H1 (cell line): ENCODE data around the gene TRMT10B. TPM values are rescaled to one million over a fixed set of nuclear protein-coding genes. Genes with fewer than 3 reads are reported as not detected.

Experiments
- CTCF ChIA-PET: fragments of 300-600 bp; sonication (Branson Sonifier 250); formaldehyde crosslinking; loops from one replicate; lab custom pipeline; 2021; ENCODE audit not compliant: partially characterized antibody; lab: Charles Lee
- POLR2A ChIA-PET: fragments of 300-600 bp; sonication (Branson Sonifier 250); formaldehyde crosslinking; loops from one replicate; lab custom pipeline; 2021; ENCODE audit warnings: inconsistent platforms; ENCODE audit not compliant: partially characterized antibody; lab: Charles Lee
- DNase-seq, 2 experiments: peaks; one replicate each; pipeline versions ENCODE4 v3.0.0 to v3.0.0-alpha.2; 2010 to 2022; ENCODE audit warnings: low spot score in 2 of 2, low read depth in 1 of 2, mixed read lengths in 1 of 2
- FAIRE-seq: peaks from 2 replicates; lab custom pipeline; 2011; peaks lifted over from hg19 to GRCh38; lab: Jason Lieb, UNC
- H2AFZ ChIP-seq: 2 replicates; pipeline ENCODE4 v1.8.1; 2012; ENCODE audit warnings: low read length, inconsistent platforms
- H2AK5ac ChIP-seq: 2 replicates; pipeline ENCODE4 v1.6.1; 2013; ENCODE audit warnings: low read depth, low read length
- H2BK120ac ChIP-seq: replicated peaks from 2 replicates; pipeline ENCODE3; 2013; ENCODE audit warnings: low read depth, low read length, inconsistent platforms
- H2BK12ac ChIP-seq: 2 replicates; pipeline ENCODE4 v1.6.1; 2013; ENCODE audit warnings: low read depth, low read length
- H2BK15ac ChIP-seq: 2 replicates; pipeline ENCODE4 v1.6.1; 2013; ENCODE audit warnings: low read length
- H2BK20ac ChIP-seq: 2 replicates; pipeline ENCODE4 v1.6.1; 2013; ENCODE audit warnings: low read length
- H2BK5ac ChIP-seq: 2 replicates; pipeline ENCODE4 v1.6.1; 2013; ENCODE audit warnings: low read depth, low read length
- H3K14ac ChIP-seq: 2 replicates; pipeline ENCODE4 v1.6.1; 2013; ENCODE audit warnings: inconsistent platforms; ENCODE audit not compliant: insufficient read length
- H3K18ac ChIP-seq: 2 replicates; pipeline ENCODE4 v1.6.1; 2013; ENCODE audit warnings: low read length; ENCODE audit errors: extremely low read depth
- H3K23ac ChIP-seq: 2 replicates; pipeline ENCODE4 v1.6.1; 2013; ENCODE audit warnings: inconsistent platforms; ENCODE audit not compliant: insufficient read length
- H3K23me2 ChIP-seq: 2 replicates; pipeline ENCODE4 v1.6.1; 2013; ENCODE audit warnings: low read depth, low read length
- H3K27ac ChIP-seq: 2 replicates; pipeline ENCODE4 v1.6.1; 2011; ENCODE audit warnings: low read depth, low read length, inconsistent platforms
- H3K27me3 ChIP-seq, 4 experiments: replicated peaks in 1 of 4; 1 replicate in 1 of 4; 2 replicates in 3 of 4; pipeline versions ENCODE4 v1.6.1 to v1.8.1; 2011 to 2013; ENCODE audit warnings: low read length in 3 of 4, mild to moderate bottlenecking in 3 of 4, inconsistent platforms in 2 of 4, mixed read lengths in 2 of 4, moderate library complexity in 1 of 4; ENCODE audit not compliant: control insufficient read depth in 3 of 4, insufficient read depth in 3 of 4; ENCODE audit errors: extremely low read depth in 1 of 4
- H3K36me3 ChIP-seq, 4 experiments: 2 replicates each; pipeline versions ENCODE4 v1.6.1 to v1.8.1; 2011 to 2013; ENCODE audit warnings: mild to moderate bottlenecking in 4 of 4, low read length in 3 of 4, moderate library complexity in 2 of 4, control low read depth in 1 of 4, inconsistent platforms in 1 of 4; ENCODE audit not compliant: insufficient read depth in 4 of 4, control insufficient read depth in 2 of 4
- H3K4ac ChIP-seq: replicated peaks from 2 replicates; pipeline ENCODE3; 2013; ENCODE audit warnings: low read length, low read depth, mixed read lengths, inconsistent platforms; ENCODE audit not compliant: insufficient read length
- H3K4me1 ChIP-seq, 4 experiments: replicated peaks in 1 of 4; 1 replicate in 1 of 4; 2 replicates in 3 of 4; pipeline versions ENCODE4 v1.6.1 to v1.8.1; 2011 to 2013; ENCODE audit warnings: low read length in 3 of 4, inconsistent platforms in 2 of 4, mixed read lengths in 1 of 4; ENCODE audit not compliant: insufficient read depth in 4 of 4, control insufficient read depth in 3 of 4
- H3K4me2 ChIP-seq, 2 experiments: 2 replicates each; pipeline versions ENCODE4 v1.6.1 to v1.8.1; 2011 to 2013; ENCODE audit warnings: low read depth in 2 of 2, low read length in 2 of 2, control low read depth in 1 of 2, inconsistent platforms in 1 of 2, mild to moderate bottlenecking in 1 of 2; ENCODE audit not compliant: insufficient read depth in 1 of 2
- H3K4me3 ChIP-seq, 4 experiments: fragments of 200-600, 300-600 bp in 1 of 4; sonication (generic), shearing (Covaris generic), sonication (Bioruptor Twin) in 1 of 4; 2 replicates each; pipeline versions ENCODE4 v1.5.1 to v1.8.1; 2011 to 2016; ENCODE audit warnings: low read length in 4 of 4, low read depth in 3 of 4, control low read depth in 2 of 4, inconsistent platforms in 2 of 4, mild to moderate bottlenecking in 2 of 4, mixed read lengths in 1 of 4, moderate library complexity in 1 of 4; ENCODE audit not compliant: insufficient read depth in 2 of 4; ENCODE audit errors: extremely low read depth in 1 of 4
- H3K56ac ChIP-seq: replicated peaks from 2 replicates; pipeline ENCODE3; 2013; ENCODE audit warnings: low read depth, mild to moderate bottlenecking, mixed read lengths, low read length, inconsistent platforms; ENCODE audit not compliant: insufficient read length
- H3K79me1 ChIP-seq: 2 replicates; pipeline ENCODE4 v1.6.1; 2013; ENCODE audit warnings: low read depth, low read length, control low read depth
- H3K79me2 ChIP-seq, 2 experiments: 2 replicates each; pipeline versions ENCODE4 v1.6.1 to v1.8.1; 2012 to 2013; ENCODE audit warnings: low read length in 2 of 2, mild to moderate bottlenecking in 2 of 2, inconsistent platforms in 1 of 2; ENCODE audit not compliant: insufficient read depth in 2 of 2, control insufficient read depth in 1 of 2
- H3K9ac ChIP-seq, 4 experiments: replicated peaks in 1 of 4; 1 replicate in 1 of 4; 2 replicates in 3 of 4; pipeline versions ENCODE4 v1.6.1 to v1.8.1; 2011 to 2013; ENCODE audit warnings: low read depth in 3 of 4, low read length in 3 of 4, control low read depth in 2 of 4, mild to moderate bottlenecking in 2 of 4, moderate library complexity in 2 of 4, inconsistent platforms in 1 of 4; ENCODE audit errors: extremely low read depth in 1 of 4
- H3K9me3 ChIP-seq, 2 experiments: 2 replicates each; pipeline versions ENCODE4 v1.6.1 to v1.8.1; 2012 to 2013; ENCODE audit warnings: mild to moderate bottlenecking in 2 of 2, moderate library complexity in 2 of 2, control low read depth in 1 of 2, inconsistent platforms in 1 of 2, low read depth in 1 of 2, low read length in 1 of 2, mixed read lengths in 1 of 2; ENCODE audit not compliant: insufficient read depth in 2 of 2
- H4K20me1 ChIP-seq, 2 experiments: replicated peaks in 1 of 2; 2 replicates each; pipeline versions ENCODE3 to v1.8.1; 2011 to 2013; ENCODE audit warnings: inconsistent platforms in 2 of 2, low read length in 2 of 2, mild to moderate bottlenecking in 1 of 2; ENCODE audit not compliant: insufficient read depth in 2 of 2, control insufficient read depth in 1 of 2
- H4K5ac ChIP-seq: 2 replicates; pipeline ENCODE4 v1.6.1; 2013; ENCODE audit warnings: low read length, low read depth, mixed read lengths, inconsistent platforms; ENCODE audit not compliant: insufficient read length
- H4K8ac ChIP-seq: 2 replicates; pipeline ENCODE4 v1.8.0; 2013; ENCODE audit warnings: mild to moderate bottlenecking, moderate library complexity, low read length, inconsistent platforms; ENCODE audit not compliant: insufficient read depth; ENCODE audit errors: extremely low read depth
- H4K91ac ChIP-seq: replicated peaks from 2 replicates; pipeline ENCODE3; 2013; ENCODE audit warnings: low read length, mixed read lengths, inconsistent platforms; ENCODE audit not compliant: insufficient read length
- ASH2L ChIP-seq: fragments of 200-600, 300-600 bp; sonication (generic); IDR thresholded peaks from one replicate; pipeline ENCODE4 v1.7.1; 2017; ENCODE audit warnings: low read length
- CTCF ChIP-seq, 3 experiments: IDR thresholded peaks; 1 replicate in 2 of 3; 2 replicates in 1 of 3; pipeline versions ENCODE4 v1.5.1 to v1.6.1; 2011; ENCODE audit warnings: low read length in 3 of 3, mild to moderate bottlenecking in 3 of 3, inconsistent platforms in 2 of 3, low read depth in 1 of 3, moderate library complexity in 1 of 3; ENCODE audit not compliant: insufficient read depth in 1 of 3; ENCODE audit errors: control extremely low read depth in 1 of 3
- E2F6 ChIP-seq: IDR thresholded peaks from 2 replicates; pipeline ENCODE4 v1.6.1; 2012; ENCODE audit warnings: inconsistent platforms
- GABPA ChIP-seq: IDR thresholded peaks from 2 replicates; pipeline ENCODE4 v1.6.1; 2011; ENCODE audit warnings: mild to moderate bottlenecking, low read length, moderate library complexity, borderline replicate concordance; ENCODE audit not compliant: insufficient read depth
- RAD21 ChIP-seq, 2 experiments: IDR thresholded peaks in 1 of 2; conservative IDR thresholded peaks in 1 of 2; 2 replicates each; pipeline ENCODE4 v1.6.1; 2011; ENCODE audit warnings: low read depth in 2 of 2, low read length in 2 of 2, improper control_type of control experiment in 1 of 2, inconsistent platforms in 1 of 2, mild to moderate bottlenecking in 1 of 2, moderate library complexity in 1 of 2
- YY1 ChIP-seq: IDR thresholded peaks from 2 replicates; pipeline ENCODE4 v1.6.1; 2011; ENCODE audit warnings: low read depth, mild to moderate bottlenecking, low read length
- WGBS, 2 experiments: shearing (Covaris generic) in 1 of 2; methylation state at CpG; one replicate each; pipeline versions ENCODE4 v1.1.6 to v1.1.7; 2013 to 2015; ENCODE audit warnings: low lambda C conversion rate in 2 of 2, mixed read lengths in 2 of 2, inconsistent platforms in 1 of 2, low coverage in 1 of 2, missing lambda C conversion rate in 1 of 2; ENCODE audit not compliant: insufficient replicate concordance in 2 of 2, insufficient coverage in 1 of 2, insufficient read length in 1 of 2; ENCODE audit errors: extremely low coverage in 1 of 2, missing lambda C conversion rate in 1 of 2; 5-methylcytosine and 5-hydroxymethylcytosine counted together
- polyA plus RNA-seq, 7 experiments: library from polyadenylated mRNA; depleted of rRNA in 3 of 7; stranded (reverse) in 5 of 7; unstranded in 2 of 7; fragments of >200 nt in 5 of 7; fragments of 200-250 nt in 2 of 7; gene quantifications; 1 replicate in 5 of 7; 2 replicates in 1 of 7; 4 replicates in 1 of 7; pipeline versions ENCODE4 v1.2.1 to v1.2.3, GENCODE V29; 2011 to 2013; ENCODE audit warnings: missing spikeins in 2 of 7, mixed read lengths in 2 of 7
- total RNA-seq: library from RNA; stranded (reverse); fragmentation: NEBNext Ultra II Directional; extraction: Animal tissue kit (Norgen Biotek cat#: 25700); gene quantifications from 2 replicates; pipeline ENCODE4 v1.2.1, GENCODE V29; 2021

Gene TRMT10B
- total and polyA plus RNA-seq, 2 of the 8 experiments (the other 6 are each of a cell fraction or from before 2014, with no cell fraction given) = 2.4 to 4.5 TPM

- peak within 1 kb of the TSS; percentile 6 for H3K4ac ChIP-seq
- peaks cover 0 to 3% (median 2%) of the 10 kb centered on the region in 4 experiments; a peak in 2 of 7 replicates for H3K27me3 ChIP-seq
- peaks cover 0 to 12% of the 10 kb centered on the region in 2 experiments for H4K20me1 ChIP-seq
- peaks cover 6 to 27% of the 10 kb centered on the region in 2 experiments; a peak in 3 of 4 replicates for H3K79me2 ChIP-seq
- H3K18ac ChIP-seq = 0 out of 2 replicates have a peak within 1 kb of the TSS, but pooled peaks have one; percentile 86
- H3K14ac ChIP-seq = no peak within 1 kb of the TSS
- H2AFZ ChIP-seq = peak within 1 kb of the TSS; percentile 92; the same call in 1 of the 2 replicates
- FAIRE-seq (no peak), DNase-seq (peak; percentile 69 to 91)
- peak within 1 kb of the TSS; percentile 65 for H3K56ac ChIP-seq
- H3K23me2 ChIP-seq = peaks cover 6% of the 10 kb centered on the region
- H2BK20ac ChIP-seq = no peak within 1 kb of the TSS
- 2% methylated on average over 72 of the region's 73 CpGs; no CpG with 5 or more reads in 1 of the 2 experiments for WGBS, 2 experiments
- CTCF ChIA-PET = interaction anchor here (0.6 to 2.9 kb wide), 10 partner anchors 11 to 70 kb away, joined by 3 to 19 read pairs (median 3); partner anchors contain the start of genes DCAF10 and TRMT10B
- H2BK5ac ChIP-seq = peak within 1 kb of the TSS; percentile 91
- POLR2A ChIA-PET = interaction anchor here (0.7 to 4.1 kb wide), 12 partner anchors 9 to 316 kb away, joined by 3 to 20 read pairs (median 4); partner anchors contain the start of gene DCAF10
- H2BK15ac ChIP-seq = no peak within 1 kb of the TSS
- H3K23ac ChIP-seq = no peak within 1 kb of the TSS
- peak within 1 kb of the TSS; percentile 62 to 79 for H3K4me2 ChIP-seq
- H3K27ac ChIP-seq = peak within 1 kb of the TSS; percentile 82
- no peak within 1 kb of the TSS for H2AK5ac ChIP-seq
- peak within 1 kb of the TSS; percentile 97 for H4K8ac ChIP-seq
- no peak within 1 kb of the TSS for H2BK120ac ChIP-seq
- H3K79me1 ChIP-seq = peaks cover 6% of the 10 kb centered on the region
- peak within 1 kb of the TSS; percentile 90 to 95 (median 94) for H3K4me3 ChIP-seq
- H3K9me3 ChIP-seq = no peaks in the 10 kb centered on the region
- H2BK12ac ChIP-seq = no peak within 1 kb of the TSS
- peaks cover 19 to 39% (median 31%) of the 10 kb centered on the region in 4 experiments for H3K36me3 ChIP-seq
- H3K4me1 ChIP-seq = peaks cover 0 to 4% (median 0%) of the 10 kb centered on the region in 4 experiments; a peak in 3 of 7 replicates
- no peak within 1 kb of the TSS for H4K91ac ChIP-seq
- peak within 1 kb of the TSS; percentile 84 to 93 (median 88) for H3K9ac ChIP-seq
- H4K5ac ChIP-seq = peak within 1 kb of the TSS; percentile 12
- peak; percentile 70 for TF ChIP-seq ASH2L
- peak; percentile 96 for TF ChIP-seq GABPA
- peak in 1 of 2 experiments; percentile 13; a peak in 1 of 4 replicates for TF ChIP-seq RAD21 (IDR thresholded peaks at IDR 0.05 in 1 of 2, conservative IDR thresholded peaks at IDR 0.05 in 1 of 2; ENCODE audit: low read depth in 2 of 2, low read length in 2 of 2)
- peak; percentile 92 for TF ChIP-seq YY1
- TF ChIP-seq CTCF (IDR thresholded peaks at IDR 0.05; ENCODE audit: control extremely low read depth in 1 of 3, insufficient read depth in 1 of 3, low read depth in 1 of 3, low read length in 3 of 3) = peak in 1 of 3 experiments; percentile 0; a peak in 1 of 4 replicates
- TF ChIP-seq E2F6 = peak; percentile 66
Observed at GRCh38 chr9:37784616-37785483, 31.2 kb downstream of the TRMT10B start, which contains the start of gene EXOSC3. Gene EXOSC3 (minus strand): TSS chr9:37785064. CDS start chr9:37785044, 20 bp downstream.
